ENCODE measurements around the gene CTBP1.

CTBP1 gene

GRCh38 chr4:1164444-1164843, 84.5 kb downstream of the CTBP1 start:
- no peak for DNase-seq

GRCh38 chr4:1164040-1164439, 84.9 kb downstream of the CTBP1 start:
- DNase-seq, result no peak

Data from nucleus accumbens (tissue), 56 donors.